ENCODE measurements around the gene NUCB2. TPM values are rescaled to one million over a fixed set of nuclear protein-coding genes. Genes with fewer than 3 reads are reported as not detected.

Gene NUCB2
- total and polyA plus RNA-seq, 2 donors (not counting 3 experiments of a cell fraction or from before 2014, with no cell fraction given), result 41.9 to 114 TPM

DNA sequence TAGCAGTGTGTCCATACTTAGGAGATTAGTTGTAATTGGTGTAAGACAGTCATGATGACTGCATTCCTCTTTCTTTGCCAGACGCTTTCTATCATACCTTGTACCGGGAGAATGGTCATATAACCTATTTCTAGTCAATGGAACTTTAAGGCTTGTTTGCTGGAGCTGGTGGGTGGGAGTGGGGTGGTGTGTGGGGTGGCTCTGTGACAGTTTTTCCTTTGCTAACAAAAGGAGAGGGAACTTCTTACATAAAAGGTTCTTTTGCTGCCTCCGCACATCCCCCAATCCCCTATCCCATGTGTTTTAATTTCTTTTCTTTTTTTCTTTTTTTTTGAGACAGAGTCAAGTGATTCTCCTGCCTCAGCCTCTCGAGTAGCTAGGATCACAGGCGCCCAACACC lies 9.8 kb upstream of the NUCB2 start:
- DNase-seq (ENCODE audit: low read depth, low spot score) (no peak), FAIRE-seq (no peak)
- Histone ChIP-seq H3K9ac (replicated peaks; ENCODE audit: extremely low read depth, insufficient read depth, low read length) (no peak overlapping the region), H3K36me3 (ENCODE audit: control insufficient read depth in 2 of 2, extremely low read depth in 1 of 2, insufficient read depth in 2 of 2, low read length in 2 of 2) (no peaks in the 10 kb centered on the region), H3K4me1 (ENCODE audit: control insufficient read depth, extremely low read depth, insufficient read depth, low read length) (no peaks in the 10 kb centered on the region), H3K79me2 (ENCODE audit: control insufficient read depth, insufficient read depth, low read length) (no peaks in the 10 kb centered on the region), H3K4me3 (replicated peaks in 1 of 3; ENCODE audit: insufficient read depth in 1 of 3, low read depth in 1 of 3, low read length in 3 of 3) (no peak overlapping the region), H3K27me3 (ENCODE audit: control insufficient read depth in 2 of 2, insufficient read depth in 2 of 2, low read length in 2 of 2) (no peaks in the 10 kb centered on the region), H4K20me1 (replicated peaks; ENCODE audit: control insufficient read depth, extremely low read depth, insufficient read depth, low read length) (no peaks in the 10 kb centered on the region), H3K9me3 (replicated peaks; ENCODE audit: control insufficient read depth, insufficient read depth, low read length) (no peaks in the 10 kb centered on the region), H3K9me1 (replicated peaks; ENCODE audit: control insufficient read depth, extremely low read depth, insufficient read depth, low read length) (no peaks in the 10 kb centered on the region), H3K4me2 (ENCODE audit: insufficient read depth, low read length) (no peak overlapping the region), H2AFZ (ENCODE audit: low read depth, low read length) (no peak overlapping the region), H3K27ac (ENCODE audit: insufficient read depth, low read depth, low read length) (no peak overlapping the region)
- no TSS peak for BruUV-seq (replicated peaks)
- ChIA-PET CTCF (interaction anchor here (1.1 to 1.4 kb wide), 2 partner anchors 8 to 13 kb away, joined by 3 to 4 read pairs; no protein-coding TSS in a partner anchor), POLR2A (interaction anchor here (1.2 kb wide), 1 partner anchor 10 kb away, joined by 3 read pairs; the partner anchor contains the start of gene NUCB2)
- dilution Hi-C loops (cut with MboI; ENCODE audit: extremely low pct_ligation_motif_present, low sequenced_read_pairs), result no loop called here
- intact Hi-C loops (cut with micrococcal nuclease), result no loop called here
- TF ChIP-seq FOS (IDR thresholded peaks at IDR 0.05; ENCODE audit: borderline replicate concordance, insufficient read depth, low read length) (no peak), JUN (IDR thresholded peaks at IDR 0.05; ENCODE audit: borderline replicate concordance, insufficient read depth, insufficient read length, low read depth) (no peak)
- TF ChIP-seq, protein P1, sequence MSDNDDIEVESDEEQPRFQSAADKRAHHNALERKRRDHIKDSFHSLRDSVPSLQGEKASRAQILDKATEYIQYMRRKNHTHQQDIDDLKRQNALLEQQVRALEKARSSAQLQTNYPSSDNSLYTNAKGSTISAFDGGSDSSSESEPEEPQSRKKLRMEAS (IDR thresholded peaks at IDR 0.05; ENCODE audit: insufficient read depth, insufficient read length), result no peak

DNA sequence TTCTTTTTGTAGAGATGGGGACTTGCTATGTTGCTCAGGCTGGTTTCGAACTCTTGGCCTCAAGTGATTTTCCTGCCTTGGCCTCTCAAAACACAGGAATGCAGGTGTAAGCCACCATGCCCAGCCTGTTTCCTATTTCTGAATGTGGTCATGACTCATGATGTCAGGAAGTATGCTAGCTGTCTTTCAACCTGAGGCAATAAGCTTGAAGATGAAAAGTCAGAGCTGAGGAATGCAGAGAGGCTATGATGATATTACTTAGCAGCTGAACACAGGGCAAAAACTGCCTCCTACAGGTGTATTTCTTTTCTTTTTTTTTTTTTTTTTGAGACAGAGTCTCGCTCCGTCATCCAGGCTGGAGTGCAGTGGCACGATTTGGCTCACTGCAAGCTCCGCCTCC lies 9.0 kb upstream of the NUCB2 start:
- TF ChIP-seq POLR2A (IDR thresholded peaks at IDR 0.05; ENCODE audit: low read depth, low read length) (no peak), EZH2 (IDR thresholded peaks at IDR 0.05; ENCODE audit: borderline replicate concordance, low read depth, low read length, severe bottlenecking) (no peak), MYC (IDR thresholded peaks at IDR 0.05; ENCODE audit: low read depth, low read length) (no peak), FOS (IDR thresholded peaks at IDR 0.05; ENCODE audit: borderline replicate concordance, insufficient read depth, low read length) (peak; percentile 75), POLR2AphosphoS5 (IDR thresholded peaks at IDR 0.05; ENCODE audit: insufficient read depth, low read depth, low read length) (peak; percentile 35), GATA2 (IDR thresholded peaks at IDR 0.05; ENCODE audit: insufficient read depth, insufficient read length, low read depth, low read length) (no peak), JUN (IDR thresholded peaks at IDR 0.05; ENCODE audit: borderline replicate concordance, insufficient read depth, insufficient read length, low read depth) (peak; percentile 69)
- TF ChIP-seq, protein P2, sequence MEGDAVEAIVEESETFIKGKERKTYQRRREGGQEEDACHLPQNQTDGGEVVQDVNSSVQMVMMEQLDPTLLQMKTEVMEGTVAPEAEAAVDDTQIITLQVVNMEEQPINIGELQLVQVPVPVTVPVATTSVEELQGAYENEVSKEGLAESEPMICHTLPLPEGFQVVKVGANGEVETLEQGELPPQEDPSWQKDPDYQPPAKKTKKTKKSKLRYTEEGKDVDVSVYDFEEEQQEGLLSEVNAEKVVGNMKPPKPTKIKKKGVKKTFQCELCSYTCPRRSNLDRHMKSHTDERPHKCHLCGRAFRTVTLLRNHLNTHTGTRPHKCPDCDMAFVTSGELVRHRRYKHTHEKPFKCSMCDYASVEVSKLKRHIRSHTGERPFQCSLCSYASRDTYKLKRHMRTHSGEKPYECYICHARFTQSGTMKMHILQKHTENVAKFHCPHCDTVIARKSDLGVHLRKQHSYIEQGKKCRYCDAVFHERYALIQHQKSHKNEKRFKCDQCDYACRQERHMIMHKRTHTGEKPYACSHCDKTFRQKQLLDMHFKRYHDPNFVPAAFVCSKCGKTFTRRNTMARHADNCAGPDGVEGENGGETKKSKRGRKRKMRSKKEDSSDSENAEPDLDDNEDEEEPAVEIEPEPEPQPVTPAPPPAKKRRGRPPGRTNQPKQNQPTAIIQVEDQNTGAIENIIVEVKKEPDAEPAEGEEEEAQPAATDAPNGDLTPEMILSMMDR (IDR thresholded peaks at IDR 0.05; ENCODE audit: extremely low read depth in 1 of 2, insufficient read depth in 1 of 2, low read depth in 1 of 2, low read length in 2 of 2), result no peak
- TF ChIP-seq, protein P1 (IDR thresholded peaks at IDR 0.05; ENCODE audit: insufficient read depth, insufficient read length), result no peak
- no TSS peak for BruUV-seq (replicated peaks)
- ChIA-PET CTCF (interaction anchor here (0.7 to 2.4 kb wide), 6 partner anchors 9 to 83 kb away, joined by 3 to 8 read pairs (median 4); partner anchors contain the start of gene NUCB2), POLR2A (interaction anchor here (1.0 to 1.2 kb wide), 2 partner anchors 9 to 60 kb away, joined by 3 read pairs; partner anchors contain the start of genes NUCB2 and PIK3C2A)
- Histone ChIP-seq H3K36me3 (ENCODE audit: control insufficient read depth in 2 of 2, extremely low read depth in 1 of 2, insufficient read depth in 2 of 2, low read length in 2 of 2) (no peaks in the 10 kb centered on the region), H3K9ac (replicated peaks; ENCODE audit: extremely low read depth, insufficient read depth, low read length) (no peak overlapping the region), H3K4me1 (ENCODE audit: control insufficient read depth, extremely low read depth, insufficient read depth, low read length) (no peaks in the 10 kb centered on the region), H3K79me2 (ENCODE audit: control insufficient read depth, insufficient read depth, low read length) (no peaks in the 10 kb centered on the region), H3K27me3 (ENCODE audit: control insufficient read depth in 2 of 2, insufficient read depth in 2 of 2, low read length in 2 of 2) (no peaks in the 10 kb centered on the region), H2AFZ (ENCODE audit: low read depth, low read length) (no peak overlapping the region), H3K9me1 (replicated peaks; ENCODE audit: control insufficient read depth, extremely low read depth, insufficient read depth, low read length) (no peaks in the 10 kb centered on the region), H3K4me3 (replicated peaks in 1 of 3; ENCODE audit: insufficient read depth in 1 of 3, low read depth in 1 of 3, low read length in 3 of 3) (no peak overlapping the region), H3K4me2 (ENCODE audit: insufficient read depth, low read length) (no peak overlapping the region), H3K9me3 (replicated peaks; ENCODE audit: control insufficient read depth, insufficient read depth, low read length) (no peaks in the 10 kb centered on the region), H4K20me1 (replicated peaks; ENCODE audit: control insufficient read depth, extremely low read depth, insufficient read depth, low read length) (no peaks in the 10 kb centered on the region), H3K27ac (ENCODE audit: insufficient read depth, low read depth, low read length) (no peak overlapping the region)
- intact Hi-C loops (cut with micrococcal nuclease) (no loop called here), dilution Hi-C loops (cut with MboI; ENCODE audit: extremely low pct_ligation_motif_present, low sequenced_read_pairs) (no loop called here)
- DNase-seq (ENCODE audit: low read depth, low spot score), result peak; percentile 40
- peak; percentile 84 for FAIRE-seq
